ENCODE results near the gene ZNF213.
A peak's percentile ranks its signal among the peaks of the same experiment; 100 is the strongest.

ZNF213 gene

DNA sequence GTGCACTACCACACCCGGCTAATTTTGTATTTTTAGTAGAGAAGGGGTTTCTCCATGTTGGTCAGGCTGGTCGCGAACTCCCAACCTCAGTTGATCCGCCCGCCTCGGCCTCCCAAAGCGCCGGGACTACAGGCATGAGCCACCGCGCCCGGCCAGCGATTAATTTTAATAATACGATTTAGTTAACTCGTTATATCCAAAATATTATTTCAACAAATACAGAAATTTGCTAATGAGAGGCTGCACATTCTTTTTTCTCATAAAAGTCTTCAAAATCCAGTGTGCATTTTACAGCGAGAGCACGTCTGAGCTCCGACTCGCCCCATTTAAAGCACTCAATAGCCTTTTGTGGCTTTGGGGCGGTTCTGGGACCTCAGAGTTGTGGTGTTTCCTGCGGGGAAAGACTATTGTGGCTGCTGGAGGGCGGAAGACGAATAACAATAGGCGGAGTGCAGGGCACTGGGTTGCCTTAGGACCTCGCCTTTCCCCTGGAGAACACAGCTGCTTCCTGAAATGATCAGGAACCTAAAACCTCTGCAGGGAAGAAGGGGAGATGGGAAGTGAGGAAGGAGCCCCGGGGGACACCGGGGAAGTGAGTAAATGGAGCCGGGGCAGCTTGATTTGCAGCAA lies 32.9 kb upstream of the ZNF213 start:
- Histone ChIP-seq H3K9ac (ENCODE audit: low read depth in 1 of 2, low read length in 2 of 2) (no peak overlapping the region), H3K27me3 (ENCODE audit: control insufficient read depth in 1 of 2, insufficient read depth in 2 of 2, low read length in 2 of 2) (no peaks in the 10 kb centered on the region), H3K36me3 (ENCODE audit: control insufficient read depth in 1 of 2, insufficient read depth in 2 of 2, low read length in 2 of 2) (no peaks in the 10 kb centered on the region), H3K27ac (ENCODE audit: low read depth, low read length) (no peak overlapping the region), H3K4me3 (ENCODE audit: low read depth in 1 of 2, low read length in 2 of 2) (no peak overlapping the region), H3K9me3 (ENCODE audit: control insufficient read depth in 1 of 2, low read length in 2 of 2) (no peaks in the 10 kb centered on the region), H3K4me1 (ENCODE audit: control insufficient read depth in 1 of 2, insufficient read depth in 2 of 2, low read length in 2 of 2) (peaks cover 18 to 25% of the 10 kb centered on the region in 2 donors)

- Histone ChIP-seq H3K36me3 (ENCODE audit: control insufficient read depth in 1 of 2, insufficient read depth in 2 of 2, low read length in 2 of 2) (no peaks in the 10 kb centered on the region), H3K9me3 (ENCODE audit: control insufficient read depth in 1 of 2, low read length in 2 of 2) (no peaks in the 10 kb centered on the region), H3K9ac (ENCODE audit: low read depth in 1 of 2, low read length in 2 of 2) (peak overlapping the region; percentile 76 to 84), H3K27ac (ENCODE audit: low read depth, low read length) (no peak overlapping the region), H3K4me1 (ENCODE audit: control insufficient read depth in 1 of 2, insufficient read depth in 2 of 2, low read length in 2 of 2) (peaks cover 8 to 13% of the 10 kb centered on the region in 2 donors), H3K4me3 (ENCODE audit: low read depth in 1 of 2, low read length in 2 of 2) (peak overlapping the region; percentile 67 to 77), H3K27me3 (ENCODE audit: control insufficient read depth in 1 of 2, insufficient read depth in 2 of 2, low read length in 2 of 2) (no peaks in the 10 kb centered on the region)
Observed at GRCh38 chr16:3106205-3106928, 28.5 kb upstream of the ZNF213 start.

GRCh38 chr16:3112058-3112880 lies 22.6 kb upstream of the ZNF213 start, which contains the start of gene ZNF205:
Gene ZNF205 (plus strand): TSS chr16:3112586. CDS start chr16:3113431, 845 bp downstream.
- Histone ChIP-seq H3K4me1 (ENCODE audit: control insufficient read depth in 1 of 2, insufficient read depth in 2 of 2, low read length in 2 of 2) (peaks cover 15 to 19% of the 10 kb centered on the region in 2 donors), H3K27ac (ENCODE audit: low read depth, low read length) (peak within 1 kb of the TSS; percentile 35), H3K4me3 (ENCODE audit: low read depth in 1 of 2, low read length in 2 of 2) (peak within 1 kb of the TSS; percentile 88 to 92), H3K9me3 (ENCODE audit: control insufficient read depth in 1 of 2, low read length in 2 of 2) (no peaks in the 10 kb centered on the region), H3K9ac (ENCODE audit: low read depth in 1 of 2, low read length in 2 of 2) (peak within 1 kb of the TSS; percentile 74 to 84), H3K36me3 (ENCODE audit: control insufficient read depth in 1 of 2, insufficient read depth in 2 of 2, low read length in 2 of 2) (peaks cover 13 to 14% of the 10 kb centered on the region in 2 donors), H3K27me3 (ENCODE audit: control insufficient read depth in 1 of 2, insufficient read depth in 2 of 2, low read length in 2 of 2) (no peaks in the 10 kb centered on the region)

- Histone ChIP-seq H3K9ac (ENCODE audit: low read depth in 1 of 2, low read length in 2 of 2) (peak overlapping the region; percentile 74 to 84), H3K4me3 (ENCODE audit: low read depth in 1 of 2, low read length in 2 of 2) (peak overlapping the region; percentile 88 to 92), H3K4me1 (ENCODE audit: control insufficient read depth in 1 of 2, insufficient read depth in 2 of 2, low read length in 2 of 2) (peaks cover 12 to 17% of the 10 kb centered on the region in 2 donors), H3K36me3 (ENCODE audit: control insufficient read depth in 1 of 2, insufficient read depth in 2 of 2, low read length in 2 of 2) (peaks cover 13 to 14% of the 10 kb centered on the region in 2 donors), H3K9me3 (ENCODE audit: control insufficient read depth in 1 of 2, low read length in 2 of 2) (no peaks in the 10 kb centered on the region), H3K27me3 (ENCODE audit: control insufficient read depth in 1 of 2, insufficient read depth in 2 of 2, low read length in 2 of 2) (no peaks in the 10 kb centered on the region), H3K27ac (ENCODE audit: low read depth, low read length) (peak overlapping the region; percentile 35)
Observed at GRCh38 chr16:3112881-3113574, 21.8 kb upstream of the ZNF213 start.

DNA sequence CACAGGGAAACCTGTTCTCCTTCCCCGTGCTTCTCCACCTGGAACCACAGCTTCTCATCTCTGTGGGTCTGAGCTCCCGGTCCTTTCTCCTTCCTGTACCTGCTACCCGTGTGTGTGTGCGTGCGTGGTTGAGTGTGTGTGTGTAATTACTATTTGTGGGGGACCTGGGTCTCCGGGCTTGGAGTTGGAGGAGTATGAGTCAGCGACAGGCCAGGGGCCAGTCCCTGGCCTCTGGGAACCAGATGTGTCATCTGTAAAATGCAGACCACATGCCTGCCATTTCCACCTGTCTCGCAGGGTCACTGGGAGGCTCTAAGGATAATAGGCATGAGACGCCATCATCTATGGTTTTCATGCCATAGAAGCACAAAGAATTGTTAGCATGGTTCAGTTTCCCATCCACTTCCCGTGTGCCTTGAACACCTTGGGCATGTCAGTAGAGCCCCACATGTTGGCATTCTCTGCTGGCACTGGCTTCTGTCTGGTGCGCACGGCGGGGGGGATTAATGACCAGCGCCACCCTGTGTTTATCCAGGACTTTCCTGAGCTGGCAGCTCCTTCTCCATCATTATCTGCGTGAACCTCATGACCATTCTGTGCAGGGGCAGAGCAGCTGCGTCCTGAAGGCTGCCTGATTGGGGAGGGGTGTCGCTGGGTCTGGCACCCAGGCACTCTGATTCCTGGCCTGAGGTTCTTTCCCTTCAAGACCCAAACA lies 20.9 kb upstream of the ZNF213 start:
- no peaks in the 10 kb centered on the region for H3K27me3 ChIP-seq (ENCODE audit: control insufficient read depth in 1 of 2, insufficient read depth in 2 of 2, low read length in 2 of 2)
- H3K9ac ChIP-seq (ENCODE audit: low read depth in 1 of 2, low read length in 2 of 2): peak overlapping the region; percentile 74 to 84
- H3K4me1 ChIP-seq (ENCODE audit: control insufficient read depth in 1 of 2, insufficient read depth in 2 of 2, low read length in 2 of 2): peaks cover 12 to 17% of the 10 kb centered on the region in 2 donors
- H3K36me3 ChIP-seq (ENCODE audit: control insufficient read depth in 1 of 2, insufficient read depth in 2 of 2, low read length in 2 of 2): peaks cover 18% of the 10 kb centered on the region in 2 donors
- H3K9me3 ChIP-seq (ENCODE audit: control insufficient read depth in 1 of 2, low read length in 2 of 2): no peaks in the 10 kb centered on the region
- H3K27ac ChIP-seq (ENCODE audit: low read depth, low read length): no peak overlapping the region
- peak overlapping the region; percentile 88 to 92 for H3K4me3 ChIP-seq (ENCODE audit: low read depth in 1 of 2, low read length in 2 of 2)

DNA sequence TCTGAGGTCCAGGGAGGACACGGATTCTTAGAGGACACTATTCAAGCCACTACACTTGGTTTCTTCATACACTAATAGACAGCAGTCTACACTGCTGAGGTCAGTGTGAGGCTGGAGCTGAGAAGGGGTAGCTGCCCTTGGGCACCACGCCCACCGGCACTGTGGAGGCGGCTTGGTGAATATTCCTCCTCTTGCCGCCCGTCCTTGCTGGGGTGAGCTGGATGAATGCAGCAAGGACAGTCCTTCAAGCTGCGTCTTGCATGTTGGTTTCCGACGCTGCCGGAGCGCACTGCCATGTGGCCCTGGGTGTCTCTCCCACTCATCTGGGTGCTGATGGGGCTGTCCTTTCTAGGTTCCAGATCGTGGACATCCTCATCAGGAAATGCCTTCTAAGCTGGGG lies 19.8 kb upstream of the ZNF213 start:
- no peaks in the 10 kb centered on the region for H3K9me3 ChIP-seq (ENCODE audit: control insufficient read depth in 1 of 2, low read length in 2 of 2)
- H3K27me3 ChIP-seq (ENCODE audit: control insufficient read depth in 1 of 2, insufficient read depth in 2 of 2, low read length in 2 of 2): no peaks in the 10 kb centered on the region
- no peak overlapping the region for H3K27ac ChIP-seq (ENCODE audit: low read depth, low read length)
- H3K36me3 ChIP-seq (ENCODE audit: control insufficient read depth in 1 of 2, insufficient read depth in 2 of 2, low read length in 2 of 2): peaks cover 18 to 26% of the 10 kb centered on the region in 2 donors
- H3K4me3 ChIP-seq (ENCODE audit: low read depth in 1 of 2, low read length in 2 of 2): no peak overlapping the region
- no peak overlapping the region for H3K9ac ChIP-seq (ENCODE audit: low read depth in 1 of 2, low read length in 2 of 2)
- peaks cover 12 to 17% of the 10 kb centered on the region in 2 donors for H3K4me1 ChIP-seq (ENCODE audit: control insufficient read depth in 1 of 2, insufficient read depth in 2 of 2, low read length in 2 of 2)

GRCh38 chr16:3115561-3115960 lies 19.3 kb upstream of the ZNF213 start:
- no peaks in the 10 kb centered on the region for H3K27me3 ChIP-seq (ENCODE audit: control insufficient read depth in 1 of 2, insufficient read depth in 2 of 2, low read length in 2 of 2)
- H3K36me3 ChIP-seq (ENCODE audit: control insufficient read depth in 1 of 2, insufficient read depth in 2 of 2, low read length in 2 of 2): peaks cover 18 to 30% of the 10 kb centered on the region in 2 donors
- no peak overlapping the region for H3K27ac ChIP-seq (ENCODE audit: low read depth, low read length)
- H3K9me3 ChIP-seq (ENCODE audit: control insufficient read depth in 1 of 2, low read length in 2 of 2): no peaks in the 10 kb centered on the region
- peaks cover 12 to 17% of the 10 kb centered on the region in 2 donors for H3K4me1 ChIP-seq (ENCODE audit: control insufficient read depth in 1 of 2, insufficient read depth in 2 of 2, low read length in 2 of 2)
- no peak overlapping the region for H3K4me3 ChIP-seq (ENCODE audit: low read depth in 1 of 2, low read length in 2 of 2)
- no peak overlapping the region for H3K9ac ChIP-seq (ENCODE audit: low read depth in 1 of 2, low read length in 2 of 2)

DNA sequence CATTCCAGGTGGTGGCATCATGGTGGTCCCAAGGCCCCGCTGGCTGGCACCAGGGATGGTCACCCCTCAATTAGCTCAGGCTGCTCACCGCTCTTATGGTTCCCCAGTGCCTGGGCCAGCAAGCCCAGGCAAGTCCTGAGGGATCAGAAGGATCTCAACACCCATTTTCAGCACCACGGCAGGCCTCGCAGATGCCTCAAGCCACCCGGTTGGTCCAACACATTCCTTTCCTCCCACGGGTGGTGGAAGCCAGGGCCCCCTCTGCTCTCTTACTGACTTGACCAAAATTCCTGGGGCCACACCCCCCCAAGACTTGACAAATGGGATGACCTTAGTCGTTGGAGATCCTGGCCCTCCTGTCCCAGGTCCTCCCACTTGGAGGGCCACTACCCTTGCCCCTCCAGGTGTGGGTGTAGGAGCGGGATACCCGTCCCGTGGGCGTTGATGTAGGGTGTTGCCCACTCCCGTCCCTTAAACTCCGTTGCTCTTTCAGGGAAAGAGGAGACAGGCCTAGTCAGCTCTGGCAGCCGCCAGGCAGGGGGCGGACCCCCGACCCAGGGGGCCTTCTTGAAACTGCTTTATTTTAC lies 16.5 kb upstream of the ZNF213 start:
- peaks cover 18 to 32% of the 10 kb centered on the region in 2 donors for H3K36me3 ChIP-seq (ENCODE audit: control insufficient read depth in 1 of 2, insufficient read depth in 2 of 2, low read length in 2 of 2)
- no peak overlapping the region for H3K4me3 ChIP-seq (ENCODE audit: low read depth in 1 of 2, low read length in 2 of 2)
- H3K4me1 ChIP-seq (ENCODE audit: control insufficient read depth in 1 of 2, insufficient read depth in 2 of 2, low read length in 2 of 2): peaks cover 7 to 11% of the 10 kb centered on the region in 2 donors
- H3K27ac ChIP-seq (ENCODE audit: low read depth, low read length): no peak overlapping the region
- no peaks in the 10 kb centered on the region for H3K9me3 ChIP-seq (ENCODE audit: control insufficient read depth in 1 of 2, low read length in 2 of 2)
- H3K27me3 ChIP-seq (ENCODE audit: control insufficient read depth in 1 of 2, insufficient read depth in 2 of 2, low read length in 2 of 2): no peaks in the 10 kb centered on the region
- no peak overlapping the region for H3K9ac ChIP-seq (ENCODE audit: low read depth in 1 of 2, low read length in 2 of 2)

DNA sequence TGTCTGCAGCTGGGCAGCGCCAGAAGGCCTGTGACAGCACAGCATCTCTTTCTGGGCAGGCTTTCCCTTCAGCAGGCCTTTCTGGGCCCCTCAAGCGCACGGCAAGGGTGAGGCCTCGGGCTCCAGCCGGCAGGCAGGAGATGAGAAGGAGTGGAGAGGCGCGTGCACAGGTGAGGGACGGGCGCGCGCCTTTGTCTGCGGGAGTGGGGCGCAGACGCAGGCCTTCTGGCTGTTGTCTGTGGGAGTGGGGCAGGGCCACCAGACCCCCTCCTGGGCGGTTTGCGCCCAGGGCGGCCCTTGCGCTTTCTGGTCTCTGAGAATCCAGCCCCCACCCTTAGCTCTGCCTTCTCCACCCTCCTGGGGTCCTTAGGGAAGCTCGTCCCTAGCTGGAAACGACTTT lies 16.0 kb upstream of the ZNF213 start:
- Histone ChIP-seq H3K9me3 (ENCODE audit: control insufficient read depth in 1 of 2, low read length in 2 of 2) (no peaks in the 10 kb centered on the region), H3K4me1 (ENCODE audit: control insufficient read depth in 1 of 2, insufficient read depth in 2 of 2, low read length in 2 of 2) (peaks cover 2 to 10% of the 10 kb centered on the region in 2 donors), H3K4me3 (ENCODE audit: low read depth in 1 of 2, low read length in 2 of 2) (no peak overlapping the region), H3K27ac (ENCODE audit: low read depth, low read length) (no peak overlapping the region), H3K27me3 (ENCODE audit: control insufficient read depth in 1 of 2, insufficient read depth in 2 of 2, low read length in 2 of 2) (no peaks in the 10 kb centered on the region), H3K36me3 (ENCODE audit: control insufficient read depth in 1 of 2, insufficient read depth in 2 of 2, low read length in 2 of 2) (peaks cover 18 to 32% of the 10 kb centered on the region in 2 donors), H3K9ac (ENCODE audit: low read depth in 1 of 2, low read length in 2 of 2) (no peak overlapping the region)
